Naive thymus-derived CD8-positive, alpha-beta T cell (primary cell): Measurements from ENCODE around the gene KIF26B. TPM values are rescaled to one million over a fixed set of nuclear protein-coding genes. Genes with fewer than 3 reads are reported as not detected.
"Not testable (repeated sequence)": the region's sequence is repeated elsewhere in the genome, so short reads cannot be mapped to it uniquely, and the experiment has no call there.

Experiments used
- ATAC-seq, 2 donors: fragments of 150-1000 bp; cut with Tn5 transposase in 1 of 2; sonication (Bioruptor Pico), chemical (Tn5 transposase) in 1 of 2; 1 replicate in 1 of 2; 2 replicates in 1 of 2; pipeline ENCODE4 v1.10.0; 2021; ENCODE audit warnings: mild to moderate bottlenecking in 2 of 2, moderate library complexity in 2 of 2
- POLR2A ChIA-PET: fragments of 350-600 bp; sonication (Branson Sonifier 250); formaldehyde crosslinking; loops from one replicate; lab custom pipeline; 2021; ENCODE audit warnings: antibody characterized with exemption; lab: Charles Lee
- DNase-seq, 10 donors: peaks; one replicate each; pipeline versions ENCODE4 v3.0.0 to v3.0.0-alpha.2; 2020 to 2022
- H3K27ac Mint-ChIP-seq, 10 donors: one replicate each; pipeline ENCODE4 v1.8.0; 2020 to 2022; ENCODE audit warnings: mild to moderate bottlenecking in 10 of 10, mixed read lengths in 10 of 10, moderate library complexity in 4 of 10, inconsistent platforms in 1 of 10
- H3K27me3 Mint-ChIP-seq, 5 donors: one replicate each; pipeline ENCODE4 v1.8.0; 2021 to 2022; ENCODE audit warnings: mixed read lengths in 5 of 5
- H3K36me3 Mint-ChIP-seq, 3 donors: one replicate each; pipeline ENCODE4 v1.8.0; 2020 to 2022; ENCODE audit warnings: mixed read lengths in 3 of 3, mild to moderate bottlenecking in 2 of 3, inconsistent platforms in 1 of 3
- H3K4me1 Mint-ChIP-seq, 4 donors: one replicate each; pipeline ENCODE4 v1.8.0; 2021 to 2022; ENCODE audit warnings: mixed read lengths in 4 of 4
- H3K4me3 Mint-ChIP-seq, 10 donors: one replicate each; pipeline ENCODE4 v1.8.0; 2020 to 2022; ENCODE audit warnings: mild to moderate bottlenecking in 10 of 10, mixed read lengths in 10 of 10, moderate library complexity in 6 of 10, inconsistent platforms in 1 of 10
- H3K9me3 Mint-ChIP-seq, 9 donors: one replicate each; pipeline ENCODE4 v1.8.0; 2020 to 2022; ENCODE audit warnings: mixed read lengths in 9 of 9, mild to moderate bottlenecking in 3 of 9, inconsistent platforms in 1 of 9, moderate library complexity in 1 of 9
- polyA plus RNA-seq, 3 donors: library from polyadenylated mRNA; unstranded; fragments of 300-500 nt; fragmentation: Illumina TruSeq; gene quantifications; one replicate each; pipeline ENCODE4 v1.2.3, GENCODE V29; 2021
- total RNA-seq, 8 experiments: library from RNA in 2 of 8; stranded (reverse) in 2 of 8; gene quantifications; one replicate each; pipeline ENCODE4 v1.2.3 and lab custom pipeline; 2021 to 2026

Gene KIF26B
- total and polyA plus RNA-seq, 5 experiments from 2014 or later: 0.08 to 0.16 TPM; not detected in 3

DNA sequence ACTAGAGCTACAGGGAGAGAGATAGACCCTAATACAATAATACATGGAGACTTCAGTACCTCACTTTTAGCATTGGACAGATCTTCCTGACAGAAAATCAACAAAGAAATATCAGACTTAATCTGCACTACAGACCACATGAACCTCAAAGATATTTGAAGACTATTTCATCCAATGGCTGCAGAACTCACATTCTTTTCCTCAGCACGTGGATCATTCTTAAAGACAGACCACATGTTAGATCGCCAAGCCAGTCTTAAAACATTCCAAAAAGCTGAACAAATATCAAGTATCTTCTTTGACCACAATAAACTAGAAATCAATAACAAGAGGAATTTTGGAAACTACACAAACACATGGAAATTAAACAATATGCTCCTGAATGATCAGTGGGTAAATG lies 576.0 kb downstream of the KIF26B start:
- Mint-ChIP-seq H3K9me3 (peaks cover 35 to 79% (median 58%) of the 10 kb centered on the region in 9 donors), H3K4me3 (no peak overlapping the region), H3K27me3 (peaks cover 0 to under 1% (median 0%) of the 10 kb centered on the region in 5 donors), H3K36me3 (peaks cover 0 to 55% (median 37%) of the 10 kb centered on the region in 3 donors), H3K27ac (no peak overlapping the region), H3K4me1 (no peaks in the 10 kb centered on the region)
- ATAC-seq (no peak), DNase-seq (no peak)
- POLR2A ChIA-PET: no interaction called here

DNA sequence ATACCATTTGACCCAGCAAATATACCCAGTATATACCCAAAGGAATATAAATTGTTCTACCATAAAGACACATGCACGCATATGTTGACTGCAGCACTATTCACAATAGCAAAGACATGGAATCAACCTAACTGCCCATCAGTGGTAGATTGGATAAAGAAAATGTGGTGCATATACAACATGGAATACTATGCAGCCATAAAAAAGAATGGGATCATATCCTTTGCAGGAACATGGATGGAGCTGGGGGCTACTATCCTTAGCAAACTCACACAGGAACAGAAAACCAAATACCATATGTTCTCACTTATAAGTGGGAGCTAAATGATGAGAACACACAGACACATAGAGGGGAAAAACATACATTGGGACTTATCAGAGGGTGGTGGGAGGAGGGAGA lies 585.6 kb downstream of the KIF26B start:
- POLR2A ChIA-PET, H3K4me3 Mint-ChIP-seq, H3K4me1 Mint-ChIP-seq, H3K27me3 Mint-ChIP-seq, H3K27ac Mint-ChIP-seq, DNase-seq, ATAC-seq: not testable (repeated sequence)
- Mint-ChIP-seq H3K9me3 (peaks cover 2 to 31% (median 14%) of the 10 kb centered on the region in 9 donors), H3K36me3 (peaks cover 2 to 26% (median 14%) of the 10 kb centered on the region in 3 donors)

DNA sequence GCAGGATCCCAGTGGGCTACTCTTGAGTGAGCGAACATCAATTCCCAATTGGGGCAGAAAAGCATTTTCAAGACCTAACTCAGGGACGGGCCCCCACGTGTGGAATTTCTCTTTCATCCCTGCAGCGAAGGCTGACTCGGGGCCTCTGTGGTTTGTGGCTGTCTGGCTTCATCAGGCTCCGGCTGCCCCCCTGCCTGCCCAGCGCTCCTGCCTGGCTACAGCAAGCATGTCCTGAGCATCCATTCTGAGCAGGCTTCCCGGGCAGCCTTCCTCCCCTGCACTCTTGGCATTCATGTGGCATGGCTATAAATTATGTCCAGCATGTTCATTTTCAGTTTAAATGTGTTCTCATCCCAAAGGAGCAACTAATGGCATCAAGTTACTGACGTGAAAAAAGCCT lies 588.1 kb downstream of the KIF26B start:
- no peak overlapping the region for H3K4me3 Mint-ChIP-seq
- peaks cover 9 to 51% (median 28%) of the 10 kb centered on the region in 9 donors for H3K9me3 Mint-ChIP-seq
- POLR2A ChIA-PET: no interaction called here
- H3K27me3 Mint-ChIP-seq: no peaks in the 10 kb centered on the region
- no peak overlapping the region for H3K27ac Mint-ChIP-seq
- DNase-seq (no peak), ATAC-seq (no peak)
- peaks cover 0 to 2% (median 0%) of the 10 kb centered on the region in 4 donors for H3K4me1 Mint-ChIP-seq
- peaks cover 26 to 50% (median 36%) of the 10 kb centered on the region in 3 donors for H3K36me3 Mint-ChIP-seq

DNA sequence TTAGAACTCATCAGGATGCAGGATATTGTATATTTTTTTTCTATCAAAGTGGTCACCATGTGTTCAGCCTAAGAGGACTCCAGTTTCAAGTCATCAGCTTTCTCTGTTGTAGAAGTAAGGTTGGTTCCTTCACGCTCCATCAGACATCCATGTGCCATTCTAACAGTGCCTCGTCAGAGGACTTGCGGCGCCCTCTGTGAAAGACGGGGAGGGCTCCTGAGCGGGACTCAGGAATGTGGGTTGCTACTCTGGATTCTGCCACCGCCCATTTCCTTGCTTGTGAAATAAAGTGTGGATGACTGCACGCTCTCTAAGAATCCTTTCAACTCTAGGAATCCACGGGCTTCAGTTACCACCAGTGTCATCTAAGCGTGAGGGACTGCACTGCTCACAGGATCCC lies 593.5 kb downstream of the KIF26B start:
- POLR2A ChIA-PET: no interaction called here
- Mint-ChIP-seq H3K36me3 (peaks cover 50 to 75% (median 68%) of the 10 kb centered on the region in 3 donors), H3K27ac (no peak overlapping the region), H3K27me3 (no peaks in the 10 kb centered on the region), H3K9me3 (peaks cover 9 to 65% (median 28%) of the 10 kb centered on the region in 9 donors), H3K4me3 (no peak overlapping the region), H3K4me1 (no peaks in the 10 kb centered on the region)
- DNase-seq (no peak), ATAC-seq (no peak)

DNA sequence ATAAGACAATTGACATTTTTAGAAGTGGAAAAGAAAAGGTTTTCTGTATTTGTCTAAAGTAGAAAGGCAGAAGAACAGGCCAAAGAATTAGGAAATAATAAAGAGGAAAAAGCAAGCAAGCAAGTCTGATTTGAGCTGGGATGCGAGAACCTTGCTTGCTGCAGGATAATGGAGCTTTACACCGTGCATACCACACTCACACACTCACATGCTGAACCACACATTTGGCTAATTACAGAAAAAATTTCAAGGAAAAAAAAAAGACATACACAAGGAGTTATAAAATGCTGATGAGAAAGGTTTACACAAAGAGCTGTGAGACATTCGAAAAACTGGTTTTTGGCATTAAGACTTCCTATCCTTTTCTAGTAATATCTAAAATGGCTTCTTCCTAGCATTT lies 593.9 kb downstream of the KIF26B start:
- POLR2A ChIA-PET: no interaction called here
- no peak overlapping the region for H3K27ac Mint-ChIP-seq
- H3K9me3 Mint-ChIP-seq: peaks cover 9 to 68% (median 28%) of the 10 kb centered on the region in 9 donors
- no peaks in the 10 kb centered on the region for H3K27me3 Mint-ChIP-seq
- H3K4me3 Mint-ChIP-seq: no peak overlapping the region
- DNase-seq: no peak
- peaks cover 53 to 77% (median 68%) of the 10 kb centered on the region in 3 donors for H3K36me3 Mint-ChIP-seq
- H3K4me1 Mint-ChIP-seq: no peaks in the 10 kb centered on the region
- no peak for ATAC-seq

DNA sequence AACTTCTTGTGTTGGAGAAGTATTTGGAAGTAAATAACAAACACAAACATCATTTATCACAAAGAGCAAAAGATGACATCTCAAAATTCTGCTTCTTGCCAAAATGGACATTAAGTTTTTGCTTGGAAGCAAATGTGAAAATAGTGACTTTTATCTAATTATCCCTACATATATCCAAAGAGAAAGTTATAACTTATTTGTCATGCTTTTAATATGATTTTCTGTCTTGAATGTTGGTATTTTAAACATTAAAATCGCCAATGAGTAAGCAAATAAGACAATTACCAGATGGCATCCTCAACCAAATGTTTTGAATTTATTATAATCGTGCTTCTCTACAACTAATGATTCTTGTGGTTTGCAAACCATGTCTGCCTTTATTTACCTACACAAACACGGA lies 594.3 kb downstream of the KIF26B start:
- H3K4me3 Mint-ChIP-seq: no peak overlapping the region
- no peaks in the 10 kb centered on the region for H3K27me3 Mint-ChIP-seq
- H3K36me3 Mint-ChIP-seq: peaks cover 53 to 77% (median 68%) of the 10 kb centered on the region in 3 donors
- no peak for ATAC-seq
- H3K4me1 Mint-ChIP-seq: no peaks in the 10 kb centered on the region
- DNase-seq: no peak
- no peak overlapping the region for H3K27ac Mint-ChIP-seq
- POLR2A ChIA-PET: no interaction called here
- H3K9me3 Mint-ChIP-seq: peaks cover 9 to 67% (median 28%) of the 10 kb centered on the region in 9 donors

DNA sequence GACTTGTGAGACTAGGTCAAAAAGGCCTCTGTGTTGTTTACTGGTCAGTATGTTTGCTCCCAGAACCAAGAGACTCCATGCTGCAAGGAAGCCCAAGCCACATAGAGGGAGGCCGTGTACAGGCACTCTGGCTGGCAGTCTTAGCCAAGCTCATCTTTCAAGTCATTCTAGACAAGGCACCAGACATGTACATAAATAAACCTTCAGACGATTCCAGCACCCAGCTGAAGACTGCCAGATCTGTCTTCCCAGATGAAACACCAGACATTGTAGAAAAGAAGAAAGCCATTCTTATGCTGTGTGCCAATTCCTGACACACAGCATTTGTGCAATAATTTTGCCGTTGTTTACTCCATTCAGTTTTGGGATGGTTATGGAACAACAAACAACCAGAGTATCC lies 595.5 kb downstream of the KIF26B start:
- H3K4me3 Mint-ChIP-seq: no peak overlapping the region
- no peaks in the 10 kb centered on the region for H3K27me3 Mint-ChIP-seq
- DNase-seq (no peak), ATAC-seq (no peak)
- H3K27ac Mint-ChIP-seq: peak overlapping the region in 1 of 10 donors; percentile 9
- POLR2A ChIA-PET: no interaction called here
- peaks cover 54 to 70% (median 70%) of the 10 kb centered on the region in 3 donors for H3K36me3 Mint-ChIP-seq
- no peaks in the 10 kb centered on the region for H3K4me1 Mint-ChIP-seq
- H3K9me3 Mint-ChIP-seq: peaks cover 9 to 70% (median 22%) of the 10 kb centered on the region in 9 donors

DNA sequence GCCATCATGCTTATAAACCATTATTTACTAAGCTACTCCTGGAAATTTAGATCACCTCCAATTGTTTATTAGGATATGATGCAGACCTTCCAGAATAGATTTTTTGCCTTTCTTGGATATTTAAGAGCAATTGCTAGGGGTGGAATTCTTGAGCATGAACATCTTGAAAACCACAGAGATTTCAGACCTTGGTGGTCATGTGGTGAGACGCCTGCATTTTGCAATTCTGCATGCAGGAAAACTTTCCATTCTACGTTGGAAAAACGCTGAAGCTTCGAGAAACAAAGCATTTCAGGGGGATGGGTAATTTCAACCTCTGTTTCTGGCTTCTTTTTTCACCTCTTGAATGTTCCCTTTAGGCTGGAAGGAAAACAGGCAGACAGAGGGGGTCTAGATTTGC lies 596.3 kb downstream of the KIF26B start:
- no peaks in the 10 kb centered on the region for H3K4me1 Mint-ChIP-seq
- peak overlapping the region in 1 of 10 donors; percentile 46 for H3K4me3 Mint-ChIP-seq
- peaks cover 10 to 68% (median 31%) of the 10 kb centered on the region in 9 donors for H3K9me3 Mint-ChIP-seq
- DNase-seq (no peak), ATAC-seq (no peak)
- POLR2A ChIA-PET: no interaction called here
- H3K27me3 Mint-ChIP-seq: no peaks in the 10 kb centered on the region
- peaks cover 51 to 68% (median 67%) of the 10 kb centered on the region in 3 donors for H3K36me3 Mint-ChIP-seq
- H3K27ac Mint-ChIP-seq: peak overlapping the region in 1 of 10 donors; percentile 39

DNA sequence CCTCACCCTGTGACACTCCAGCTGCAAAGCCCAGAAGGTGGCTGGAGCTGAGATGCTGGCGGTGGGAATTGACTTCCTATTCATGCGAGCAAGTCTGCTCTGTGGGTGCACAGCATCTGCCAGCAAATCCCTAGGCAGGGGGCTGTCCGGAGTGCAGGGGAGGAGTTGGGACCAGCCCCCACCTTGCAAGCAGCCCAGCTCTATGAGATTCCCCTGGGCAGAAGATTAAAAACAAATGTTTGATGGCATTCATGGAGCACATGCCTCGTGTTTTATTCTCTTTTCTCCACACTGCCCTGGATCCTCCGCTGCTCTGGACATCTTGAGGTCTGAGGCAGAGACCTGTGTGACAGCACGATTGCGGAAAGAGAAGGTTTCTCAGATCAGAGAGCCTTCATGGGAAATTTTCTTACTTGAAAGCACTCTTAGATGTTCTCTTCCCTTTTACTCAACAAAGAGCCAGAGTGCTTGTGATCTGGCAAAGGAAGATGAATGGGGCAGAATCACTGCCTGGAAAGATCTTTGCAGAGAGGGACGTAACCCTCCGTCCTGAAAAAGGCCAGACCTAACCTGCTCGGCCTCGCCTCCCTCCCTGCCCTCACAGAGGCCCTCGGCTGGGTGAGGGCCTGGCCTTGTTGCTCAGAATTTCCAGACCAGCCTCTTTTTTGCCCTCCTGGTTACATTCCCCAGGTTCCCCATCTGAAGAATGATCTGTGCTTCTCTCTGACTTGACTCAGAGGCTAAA lies 597.1 kb downstream of the KIF26B start:
- Mint-ChIP-seq H3K27ac (no peak overlapping the region), H3K36me3 (peaks cover 51 to 65% (median 60%) of the 10 kb centered on the region in 3 donors), H3K9me3 (peaks cover 14 to 67% (median 37%) of the 10 kb centered on the region in 9 donors), H3K4me3 (no peak overlapping the region), H3K4me1 (no peaks in the 10 kb centered on the region), H3K27me3 (no peaks in the 10 kb centered on the region)
- ATAC-seq (no peak), DNase-seq (no peak)
- POLR2A ChIA-PET: no interaction called here

DNA sequence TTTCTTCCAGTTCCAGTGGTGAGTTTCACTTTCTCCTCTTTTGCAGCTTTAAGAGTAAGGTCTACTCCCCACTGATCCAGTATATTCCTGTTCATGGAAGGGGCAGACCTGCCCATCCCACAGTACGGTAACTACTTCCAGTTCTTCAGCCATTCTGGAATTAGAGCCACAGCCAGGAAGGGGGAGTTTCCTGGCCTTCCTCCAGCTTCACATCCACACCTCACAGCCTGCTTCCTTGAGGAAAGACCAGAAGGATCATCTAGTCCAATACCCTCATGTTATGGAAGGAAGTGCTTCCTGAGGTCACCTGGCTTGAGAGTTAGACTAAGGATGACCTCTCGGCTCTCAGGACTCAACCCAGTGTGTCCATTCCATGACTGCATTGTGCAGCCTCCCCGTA lies 597.8 kb downstream of the KIF26B start:
- Mint-ChIP-seq H3K4me3 (no peak overlapping the region), H3K9me3 (peaks cover 12 to 62% (median 41%) of the 10 kb centered on the region in 9 donors), H3K36me3 (peaks cover 45 to 59% (median 54%) of the 10 kb centered on the region in 3 donors), H3K4me1 (peaks cover 0 to 2% (median 0%) of the 10 kb centered on the region in 4 donors), H3K27me3 (no peaks in the 10 kb centered on the region), H3K27ac (no peak overlapping the region)
- DNase-seq (no peak), ATAC-seq (no peak)
- POLR2A ChIA-PET: no interaction called here

DNA sequence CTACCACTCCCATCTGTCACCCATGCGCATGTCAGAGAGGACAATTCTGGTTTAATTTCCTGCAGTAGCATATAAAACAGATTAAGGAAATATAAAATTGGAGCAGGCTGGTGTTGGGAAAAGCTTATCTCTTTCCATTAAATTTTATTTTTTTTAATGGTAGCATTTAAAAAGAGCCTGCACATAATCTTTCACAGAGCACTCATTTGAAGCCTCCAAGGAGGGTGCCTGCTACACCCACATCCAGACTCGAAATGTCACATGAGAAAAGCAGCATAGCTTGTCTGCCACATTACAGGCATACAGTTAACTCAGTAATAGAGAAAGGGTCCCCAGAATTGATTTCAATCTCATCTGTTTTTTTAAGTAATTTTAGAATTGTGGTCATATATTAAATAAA lies 599.0 kb downstream of the KIF26B start:
- Mint-ChIP-seq H3K36me3 (peaks cover 40 to 58% (median 43%) of the 10 kb centered on the region in 3 donors), H3K4me1 (peaks cover 0 to 2% (median 0%) of the 10 kb centered on the region in 4 donors), H3K4me3 (no peak overlapping the region), H3K27ac (no peak overlapping the region), H3K9me3 (peaks cover 11 to 60% (median 40%) of the 10 kb centered on the region in 9 donors), H3K27me3 (no peaks in the 10 kb centered on the region)
- DNase-seq: no peak
- no peak for ATAC-seq
- POLR2A ChIA-PET: no interaction called here

DNA sequence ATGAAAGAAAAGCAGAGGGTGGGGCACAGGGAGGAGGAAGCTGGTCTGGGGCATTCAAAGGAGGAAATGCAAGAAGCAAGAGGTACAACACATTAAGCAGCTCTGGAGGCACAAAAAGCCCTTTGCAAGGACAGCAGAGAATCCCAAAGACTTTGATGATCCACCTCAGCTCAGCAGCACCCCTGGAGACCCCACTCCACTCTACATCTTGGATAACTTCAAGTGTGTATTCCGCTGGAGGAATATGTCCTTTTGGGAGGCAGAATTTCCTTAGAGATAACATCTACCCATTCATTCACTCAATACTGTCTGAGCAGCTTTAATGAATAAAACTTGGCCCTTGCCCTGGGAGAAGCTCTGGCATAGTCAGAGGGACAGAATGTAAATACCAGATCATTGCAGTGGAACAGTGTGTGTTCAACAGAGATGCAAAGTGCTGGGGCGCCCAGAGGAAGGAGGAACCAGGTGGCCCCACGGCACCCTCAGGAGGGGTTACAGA lies 599.7 kb downstream of the KIF26B start:
- peaks cover 0 to 2% (median 0%) of the 10 kb centered on the region in 4 donors for H3K4me1 Mint-ChIP-seq
- no peak overlapping the region for H3K4me3 Mint-ChIP-seq
- peaks cover 36 to 58% (median 44%) of the 10 kb centered on the region in 3 donors for H3K36me3 Mint-ChIP-seq
- POLR2A ChIA-PET: no interaction called here
- no peak for ATAC-seq
- H3K9me3 Mint-ChIP-seq: peaks cover 12 to 57% (median 37%) of the 10 kb centered on the region in 9 donors
- DNase-seq: no peak
- H3K27me3 Mint-ChIP-seq: no peaks in the 10 kb centered on the region
- no peak overlapping the region for H3K27ac Mint-ChIP-seq
